ENCODE results near the gene TMEM212. TPM values are rescaled to one million over a fixed set of nuclear protein-coding genes. Genes with fewer than 3 reads are reported as not detected.

Gene TMEM212
- total RNA-seq, 1 donor from 2014 or later = not detected

DNA sequence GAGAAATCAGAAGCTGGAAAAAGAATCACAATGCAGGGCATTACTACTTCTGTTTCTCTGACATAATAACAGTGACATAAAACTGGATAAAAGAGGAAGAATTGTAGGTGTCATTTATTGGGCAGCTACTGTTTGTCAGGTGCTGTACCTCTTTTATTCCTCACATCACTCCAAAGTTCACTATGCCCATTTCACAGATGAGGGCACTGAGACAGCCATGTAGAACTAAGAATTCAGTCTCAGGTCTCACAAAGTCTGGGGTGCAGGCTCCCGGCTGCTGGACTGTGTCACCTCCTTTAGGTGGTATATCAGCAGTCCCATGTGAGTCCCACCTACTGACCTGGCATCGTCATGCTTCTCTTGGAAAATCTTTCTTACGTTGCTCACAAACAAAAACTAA is 20.8 kb downstream of the TMEM212 start:
- Mint-ChIP-seq H3K4me3 (no peak overlapping the region), H3K4me1 (no peaks in the 10 kb centered on the region), H3K36me3 (ENCODE audit: low read depth) (no peaks in the 10 kb centered on the region), H3K27ac (no peak overlapping the region), H3K9me3 (no peaks in the 10 kb centered on the region), H3K27me3 (peaks cover 7% of the 10 kb centered on the region)
- DNase-seq = no peak
- intact Hi-C loops (cut with micrococcal nuclease) = no loop called here

DNA sequence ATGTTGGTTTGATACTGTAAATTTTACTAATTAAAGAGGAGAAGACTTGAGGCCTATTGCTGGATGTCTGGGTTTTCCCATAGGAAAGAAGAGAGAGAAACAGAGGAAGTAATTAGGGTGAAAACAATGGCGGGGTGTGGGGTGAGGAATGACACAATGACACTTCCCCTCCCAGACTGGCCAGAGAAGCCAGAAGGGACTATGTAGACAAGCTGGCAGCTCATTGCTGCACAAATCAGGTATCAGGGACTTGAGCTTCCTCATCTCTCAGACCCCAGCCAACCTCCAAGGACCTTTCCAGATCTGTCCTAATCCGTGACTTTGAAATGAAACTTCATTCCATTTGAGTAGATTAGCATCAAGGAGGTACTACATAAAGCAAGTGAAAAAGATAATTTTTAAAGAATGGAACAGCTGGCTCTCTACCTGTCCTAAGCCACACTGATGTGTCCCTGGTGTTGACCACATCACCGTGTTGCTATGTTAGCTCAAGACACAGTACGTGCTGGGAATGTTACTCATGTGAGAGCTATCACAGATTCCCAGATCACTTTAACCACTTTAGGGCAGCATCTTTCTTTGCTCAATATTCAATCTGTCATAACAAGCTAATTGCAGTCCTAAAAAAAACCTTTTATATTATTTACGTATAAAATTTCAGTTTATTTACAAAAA is 22.2 kb downstream of the TMEM212 start:
- no peak overlapping the region for H3K27ac Mint-ChIP-seq

DNA sequence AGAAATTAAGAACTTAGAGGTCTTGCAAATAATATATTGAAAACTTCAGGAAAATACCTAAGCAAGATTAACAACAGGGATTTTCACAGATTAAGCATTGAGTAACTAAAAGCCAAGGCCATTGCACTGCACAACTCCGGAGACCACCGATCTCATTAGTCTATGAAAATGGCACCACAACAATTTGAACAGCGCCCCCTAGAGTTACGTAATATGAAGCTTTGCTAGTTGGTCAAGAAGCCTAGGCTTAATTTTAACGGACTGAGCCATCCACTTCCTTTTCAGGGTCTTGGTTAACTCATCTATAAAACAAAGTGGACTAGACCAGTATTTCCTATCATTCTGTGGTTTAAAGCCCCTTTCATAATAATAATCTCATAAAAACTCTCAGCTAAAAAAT is 24.8 kb downstream of the TMEM212 start:
- no peak overlapping the region for H3K27ac Mint-ChIP-seq
- peaks cover 10% of the 10 kb centered on the region for H3K27me3 Mint-ChIP-seq
- H3K4me1 Mint-ChIP-seq = no peaks in the 10 kb centered on the region
- no peak for DNase-seq
- H3K36me3 Mint-ChIP-seq (ENCODE audit: low read depth) = no peaks in the 10 kb centered on the region
- intact Hi-C loops (cut with micrococcal nuclease) = no loop called here
- no peak overlapping the region for H3K4me3 Mint-ChIP-seq
- H3K9me3 Mint-ChIP-seq = no peaks in the 10 kb centered on the region

More for the DNA sequence above, 22.2 kb downstream of the TMEM212 start:
- Mint-ChIP-seq H3K9me3 (no peaks in the 10 kb centered on the region), H3K4me1 (no peaks in the 10 kb centered on the region), H3K27me3 (peaks cover 7% of the 10 kb centered on the region), H3K36me3 (ENCODE audit: low read depth) (no peaks in the 10 kb centered on the region), H3K4me3 (no peak overlapping the region)
- intact Hi-C loops (cut with micrococcal nuclease) = no loop called here
- no peak for DNase-seq

DNA sequence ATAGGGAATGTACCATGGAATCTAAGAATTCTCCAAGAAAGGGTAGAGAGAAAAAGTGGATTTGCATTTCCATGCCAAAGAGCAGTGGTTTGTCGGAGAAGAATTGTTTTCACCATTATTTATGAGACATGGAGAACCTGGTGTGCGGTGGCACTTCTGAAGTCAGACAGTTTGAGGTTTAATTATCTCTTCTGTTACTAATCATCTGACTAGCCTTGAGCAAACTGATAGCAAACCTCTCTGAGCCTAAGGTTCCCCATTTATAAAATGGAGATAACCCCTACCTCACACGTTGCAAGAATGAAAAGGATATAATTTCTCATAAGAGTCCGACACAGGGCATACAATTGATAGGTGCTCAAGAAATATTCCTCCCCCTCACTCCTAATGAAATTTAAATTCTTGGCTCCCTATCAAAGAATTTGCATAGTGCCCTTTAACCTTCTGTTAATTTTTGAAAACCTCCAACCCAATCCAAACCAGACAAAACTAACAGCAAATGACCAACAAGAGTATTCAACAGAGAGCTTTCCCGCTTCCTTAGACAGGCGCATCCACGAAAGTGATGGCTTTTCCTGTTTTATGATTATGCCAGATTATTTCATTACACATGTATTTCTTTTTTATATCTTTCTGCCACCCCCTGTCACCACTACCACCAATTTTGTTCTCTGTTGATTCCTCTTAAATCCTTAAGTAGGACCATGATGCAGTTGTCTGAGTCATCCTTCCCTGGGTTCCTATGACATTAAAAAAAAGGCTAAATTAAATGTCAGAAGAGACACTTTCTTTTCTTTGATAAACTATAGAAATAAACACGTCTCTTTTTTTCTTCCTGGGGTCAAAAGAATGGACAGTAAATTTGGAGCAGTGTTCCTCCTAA is 28.5 kb downstream of the TMEM212 start:
- H3K9me3 Mint-ChIP-seq = no peaks in the 10 kb centered on the region
- H3K36me3 Mint-ChIP-seq (ENCODE audit: low read depth) = no peaks in the 10 kb centered on the region
- H3K27ac Mint-ChIP-seq = no peak overlapping the region
- peaks cover 8% of the 10 kb centered on the region for H3K4me1 Mint-ChIP-seq
- H3K27me3 Mint-ChIP-seq = peaks cover 6% of the 10 kb centered on the region
- intact Hi-C loops (cut with micrococcal nuclease) = loop anchor here (10.0 kb wide), 1 partner anchor 233 kb away; no protein-coding TSS in a partner anchor
- H3K4me3 Mint-ChIP-seq = no peak overlapping the region
- DNase-seq = no peak

DNA sequence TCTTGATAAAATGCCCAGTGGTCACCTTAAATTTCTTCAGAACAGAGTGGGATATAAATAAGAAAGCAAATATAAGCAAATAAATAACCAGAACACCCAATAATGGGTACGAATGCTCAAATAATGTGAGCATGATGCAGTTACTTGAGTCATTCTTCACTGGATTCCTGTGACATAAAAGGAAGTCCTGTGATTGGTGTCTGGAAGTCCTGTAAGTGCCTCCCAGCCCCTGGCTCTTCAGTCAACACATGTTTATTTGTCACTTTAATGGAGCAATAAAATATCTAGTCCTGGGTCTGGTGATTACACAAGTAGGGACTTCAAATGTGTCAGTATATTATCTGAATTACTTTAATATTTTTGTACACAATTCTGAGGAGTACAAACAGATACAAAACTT is 30.4 kb downstream of the TMEM212 start:
- Mint-ChIP-seq H3K27ac (no peak overlapping the region), H3K9me3 (no peaks in the 10 kb centered on the region)

DNA sequence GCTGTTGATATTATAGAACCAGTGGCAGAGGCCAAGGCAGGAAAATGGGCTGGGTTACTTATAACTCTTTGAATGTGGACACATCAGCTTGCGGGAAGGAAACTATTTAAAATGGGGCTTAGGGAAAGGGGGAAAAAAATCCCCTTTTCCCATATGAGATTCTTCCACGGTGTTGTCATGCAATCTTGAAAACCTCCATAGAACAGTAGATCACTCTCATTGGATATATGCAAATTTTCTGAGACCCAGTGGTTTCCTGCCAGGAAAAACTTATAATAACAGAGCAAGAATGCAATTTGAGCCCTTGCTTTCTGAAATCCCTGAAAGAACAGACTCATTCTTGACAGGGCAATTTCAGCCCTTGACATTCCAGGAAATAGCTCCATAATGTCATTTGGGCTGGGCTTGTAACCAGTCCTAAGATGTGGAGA is 31.1 kb downstream of the TMEM212 start:
- H3K27me3 Mint-ChIP-seq = peaks cover 16% of the 10 kb centered on the region
- DNase-seq = no peak
- no peaks in the 10 kb centered on the region for H3K9me3 Mint-ChIP-seq
- intact Hi-C loops (cut with micrococcal nuclease) = loop anchor here (10.0 kb wide), 1 partner anchor 231 kb away; no protein-coding TSS in a partner anchor
- H3K36me3 Mint-ChIP-seq (ENCODE audit: low read depth) = no peaks in the 10 kb centered on the region
- H3K27ac Mint-ChIP-seq = no peak overlapping the region
- H3K4me3 Mint-ChIP-seq = no peak overlapping the region
- peaks cover 12% of the 10 kb centered on the region for H3K4me1 Mint-ChIP-seq

More for the DNA sequence above, 30.4 kb downstream of the TMEM212 start:
- intact Hi-C loops (cut with micrococcal nuclease) = loop anchor here (10.0 kb wide), 1 partner anchor 231 kb away; no protein-coding TSS in a partner anchor
- Mint-ChIP-seq H3K4me3 (no peak overlapping the region), H3K4me1 (peaks cover 12% of the 10 kb centered on the region), H3K36me3 (ENCODE audit: low read depth) (no peaks in the 10 kb centered on the region), H3K27me3 (peaks cover 11% of the 10 kb centered on the region)
- DNase-seq = no peak

DNA sequence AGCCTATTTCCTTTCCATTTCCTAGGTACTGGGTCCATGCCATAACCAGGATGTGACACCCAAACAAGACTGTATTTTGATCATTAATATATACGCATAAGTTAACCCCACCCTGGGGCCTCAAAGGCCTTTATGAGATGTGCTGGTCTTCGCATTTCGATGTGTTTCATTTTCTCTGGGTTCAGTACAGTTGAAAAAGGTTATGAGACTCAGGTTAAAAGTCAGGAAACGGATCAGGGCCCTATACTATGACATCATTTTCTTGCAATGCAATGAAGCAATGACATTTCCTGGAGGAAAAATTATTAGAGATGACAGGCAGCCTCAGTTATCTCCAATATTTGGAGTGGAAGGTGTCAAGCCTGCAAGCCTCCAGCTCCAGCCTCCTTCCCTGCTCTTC is 31.7 kb downstream of the TMEM212 start:
- Mint-ChIP-seq H3K9me3 (no peaks in the 10 kb centered on the region), H3K27ac (no peak overlapping the region), H3K36me3 (ENCODE audit: low read depth) (no peaks in the 10 kb centered on the region), H3K4me3 (no peak overlapping the region), H3K27me3 (peaks cover 19% of the 10 kb centered on the region), H3K4me1 (peaks cover 12% of the 10 kb centered on the region)
- intact Hi-C loops (cut with micrococcal nuclease) = loop anchor here (10.0 kb wide), 1 partner anchor 230 kb away; no protein-coding TSS in a partner anchor
- no peak for DNase-seq

DNA sequence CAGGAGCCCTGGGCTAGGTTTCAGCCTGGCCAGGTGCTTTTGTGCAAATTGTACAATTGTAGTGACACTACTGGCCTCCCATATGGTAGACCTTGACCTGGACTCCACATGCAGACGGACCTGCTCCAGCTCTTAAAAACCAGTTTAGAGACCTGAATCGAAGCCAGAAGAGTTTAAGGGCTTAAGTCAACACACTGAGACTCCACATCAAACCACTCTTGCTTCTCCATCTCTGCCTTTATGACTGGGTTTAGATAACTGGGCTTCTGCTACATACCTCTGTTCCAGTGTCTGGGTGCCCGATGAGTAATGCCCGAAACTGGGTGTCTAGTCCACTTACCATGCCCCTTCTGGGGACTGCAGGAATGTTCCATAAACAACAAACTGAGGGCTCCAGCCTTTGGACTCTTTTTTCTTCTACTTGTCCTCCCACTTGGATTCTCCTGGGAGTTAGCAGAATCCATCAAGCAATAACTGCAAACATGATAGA is 32.8 kb downstream of the TMEM212 start:
- Mint-ChIP-seq H3K27ac (no peak overlapping the region), H3K9me3 (no peaks in the 10 kb centered on the region), H3K4me1 (peaks cover 12% of the 10 kb centered on the region), H3K4me3 (no peak overlapping the region), H3K36me3 (ENCODE audit: low read depth) (no peaks in the 10 kb centered on the region), H3K27me3 (peaks cover 22% of the 10 kb centered on the region)
- intact Hi-C loops (cut with micrococcal nuclease) = loop anchor here (1.0 to 10.0 kb wide), 2 partner anchors 30 to 229 kb away; no protein-coding TSS in a partner anchor
- DNase-seq = no peak

DNA sequence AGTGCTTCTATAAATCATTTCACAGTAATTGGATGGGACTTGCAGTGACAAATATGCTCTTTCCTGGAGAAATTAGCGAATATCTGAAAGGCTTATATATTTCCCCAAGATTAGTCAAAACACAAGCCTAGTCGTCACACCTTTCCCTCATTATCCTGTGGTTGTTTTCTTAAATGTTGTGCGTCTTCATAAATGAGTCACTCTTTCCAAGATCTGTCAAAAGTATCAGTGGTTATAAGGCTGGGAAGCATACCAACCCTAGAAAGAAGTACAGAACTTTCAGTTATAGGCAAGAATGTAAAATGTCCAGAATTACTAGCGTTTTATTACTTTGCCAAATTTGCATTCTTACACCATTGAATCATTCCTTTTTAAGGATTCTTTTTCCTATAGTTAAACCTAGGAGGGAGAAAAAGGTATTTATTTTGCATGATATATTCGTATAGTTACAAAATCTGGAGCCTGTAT is 33.6 kb downstream of the TMEM212 start:
- Mint-ChIP-seq H3K4me1 (peaks cover 12% of the 10 kb centered on the region), H3K27ac (peak overlapping the region; percentile 39), H3K4me3 (no peak overlapping the region), H3K9me3 (no peaks in the 10 kb centered on the region), H3K27me3 (peaks cover 23% of the 10 kb centered on the region), H3K36me3 (ENCODE audit: low read depth) (no peaks in the 10 kb centered on the region)
- no peak for DNase-seq
- intact Hi-C loops (cut with micrococcal nuclease) = loop anchor here (1.0 to 10.0 kb wide), 2 partner anchors 30 to 228 kb away; no protein-coding TSS in a partner anchor

DNA sequence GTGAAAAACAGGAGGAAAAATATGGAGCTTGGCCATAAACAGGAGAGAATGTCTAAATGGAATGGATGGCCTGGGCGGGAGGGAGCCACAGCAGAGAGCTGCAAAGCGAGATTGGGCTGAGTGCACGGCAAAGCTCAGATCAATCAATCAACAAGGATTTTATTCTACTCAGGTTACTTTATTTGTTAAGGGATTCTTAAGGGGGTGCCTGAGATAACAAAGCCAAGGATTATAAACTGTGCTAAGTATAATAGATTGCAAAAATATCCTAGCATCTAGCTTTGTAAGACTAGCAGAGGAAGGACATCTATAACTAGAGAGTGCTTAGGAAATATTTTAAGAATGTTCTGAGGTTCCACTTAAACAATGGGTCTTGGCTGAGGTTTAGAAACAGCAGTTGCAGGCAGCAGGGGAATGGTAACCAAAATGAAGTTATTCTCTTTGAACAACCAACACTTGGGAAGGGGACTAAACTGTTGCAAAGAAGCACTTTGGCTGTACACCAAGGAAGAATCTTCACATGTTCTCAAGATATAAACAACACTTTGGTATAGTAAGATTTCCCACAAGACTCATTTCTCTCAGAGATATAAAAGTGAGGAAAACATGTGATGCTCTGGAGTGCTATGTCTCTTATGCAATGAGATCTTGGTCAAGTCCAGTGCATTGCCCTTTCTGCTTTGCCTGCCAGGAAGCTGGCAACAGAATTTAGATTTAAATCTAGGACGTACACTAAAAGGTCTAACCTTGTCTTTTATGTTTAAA is 35.5 kb downstream of the TMEM212 start:
- Mint-ChIP-seq H3K27ac (no peak overlapping the region), H3K4me1 (peaks cover 12% of the 10 kb centered on the region), H3K36me3 (ENCODE audit: low read depth) (no peaks in the 10 kb centered on the region), H3K9me3 (no peaks in the 10 kb centered on the region), H3K27me3 (peaks cover 25% of the 10 kb centered on the region), H3K4me3 (no peak overlapping the region)
- intact Hi-C loops (cut with micrococcal nuclease) = loop anchor here (10.0 kb wide), 1 partner anchor 226 kb away; no protein-coding TSS in a partner anchor
- no peak for DNase-seq

DNA sequence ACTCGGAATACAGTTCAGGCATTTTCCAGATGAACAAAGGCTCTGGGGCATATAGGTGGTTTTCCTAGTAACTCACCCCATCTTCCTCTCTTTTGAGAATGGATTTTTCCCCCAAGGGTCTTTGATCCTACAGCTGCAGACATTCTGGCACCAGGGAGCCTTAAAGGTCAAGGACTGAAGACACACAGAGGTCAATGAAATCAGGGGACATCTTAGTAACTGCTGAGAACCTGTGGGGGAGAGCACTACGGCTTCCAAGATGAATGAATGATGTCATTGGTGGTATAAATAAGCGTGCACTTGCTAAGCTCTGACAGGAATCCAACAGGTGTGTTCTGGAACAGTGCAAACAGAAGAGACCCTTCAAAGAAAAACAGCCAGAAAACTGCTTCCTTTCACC is 36.3 kb downstream of the TMEM212 start:
- Mint-ChIP-seq H3K9me3 (no peaks in the 10 kb centered on the region), H3K27me3 (peaks cover 27% of the 10 kb centered on the region), H3K27ac (no peak overlapping the region), H3K4me3 (no peak overlapping the region), H3K4me1 (peaks cover 12% of the 10 kb centered on the region), H3K36me3 (ENCODE audit: low read depth) (no peaks in the 10 kb centered on the region)
- intact Hi-C loops (cut with micrococcal nuclease) = loop anchor here (10.0 kb wide), 1 partner anchor 225 kb away; no protein-coding TSS in a partner anchor
- DNase-seq = no peak

DNA sequence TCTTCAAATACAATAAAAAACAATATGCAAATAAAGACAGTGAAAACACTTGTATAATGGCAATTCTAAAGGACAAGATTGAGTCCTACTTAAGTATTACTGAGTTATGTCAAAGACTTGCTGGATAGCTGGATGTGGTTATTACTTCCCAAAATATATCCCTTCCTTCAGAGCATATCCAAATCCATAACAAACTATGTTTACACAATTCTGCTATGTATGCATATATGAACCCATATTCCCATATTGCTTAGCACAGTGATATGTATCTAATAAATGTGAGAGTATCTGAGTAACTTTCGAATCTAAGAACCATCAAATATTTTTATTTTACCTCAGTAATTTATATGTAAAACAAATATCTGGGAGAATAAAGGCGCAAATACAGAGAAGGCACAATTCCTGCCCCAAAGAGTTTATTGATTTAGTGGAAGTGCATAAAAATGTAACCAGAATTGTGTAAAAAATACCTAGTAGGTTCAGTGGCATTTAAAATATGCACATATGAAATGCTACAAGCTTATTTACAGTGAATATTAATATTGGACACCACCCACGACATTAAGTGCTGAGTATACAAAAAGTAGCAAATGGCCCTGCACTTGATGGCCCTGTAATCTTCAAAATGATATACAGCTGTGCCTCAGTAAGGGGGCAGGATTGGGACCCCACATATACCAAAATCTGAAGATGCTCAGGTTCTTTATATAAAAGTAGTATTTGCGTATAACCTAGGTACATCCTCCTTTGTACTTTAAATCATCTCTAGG is 37.1 kb downstream of the TMEM212 start:
- Mint-ChIP-seq H3K36me3 (ENCODE audit: low read depth) (no peaks in the 10 kb centered on the region), H3K9me3 (no peaks in the 10 kb centered on the region), H3K4me3 (no peak overlapping the region), H3K27me3 (peaks cover 28% of the 10 kb centered on the region), H3K27ac (no peak overlapping the region), H3K4me1 (peaks cover 12% of the 10 kb centered on the region)
- DNase-seq = no peak
- intact Hi-C loops (cut with micrococcal nuclease) = no loop called here

Measured in activated CD4-positive, alpha-beta T cell treated with anti-CD3 and anti-CD28 coated beads, Interleukin-2, amount 10 ng/mL, durations not matched to agents 24 days and 14 days (primary cell).